GM19455 (cell line): Measurements from ENCODE around the gene AKAP13.

ENCODE experiments used
- ATAC-seq: cut with Tn5 transposase; IDR thresholded peaks from one replicate; pipeline ENCODE4 v1.9.1; 2021; ENCODE audit not compliant: unreplicated experiment

AKAP13 gene

DNA sequence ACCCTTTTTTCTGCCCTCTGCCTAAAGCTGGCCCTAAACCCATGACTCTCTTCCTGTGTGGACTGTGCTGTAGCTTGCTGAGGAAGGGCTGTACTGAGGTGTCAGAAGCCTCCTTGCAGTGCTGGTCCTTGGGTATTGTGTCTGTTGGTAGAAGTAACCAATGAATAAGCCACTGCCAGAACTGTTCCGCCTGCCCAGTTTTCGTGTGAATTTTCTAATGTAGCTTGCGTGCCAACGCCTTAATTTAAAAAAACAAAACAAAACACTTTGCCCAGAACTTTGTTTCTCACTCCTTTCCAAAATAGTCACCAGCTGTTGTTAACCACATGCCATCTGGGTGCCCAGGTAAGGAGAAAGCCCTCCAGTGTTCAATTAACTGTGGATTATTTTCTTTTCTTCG is 312.5 kb downstream of the AKAP13 start:
- ATAC-seq, result peak; percentile 48

DNA sequence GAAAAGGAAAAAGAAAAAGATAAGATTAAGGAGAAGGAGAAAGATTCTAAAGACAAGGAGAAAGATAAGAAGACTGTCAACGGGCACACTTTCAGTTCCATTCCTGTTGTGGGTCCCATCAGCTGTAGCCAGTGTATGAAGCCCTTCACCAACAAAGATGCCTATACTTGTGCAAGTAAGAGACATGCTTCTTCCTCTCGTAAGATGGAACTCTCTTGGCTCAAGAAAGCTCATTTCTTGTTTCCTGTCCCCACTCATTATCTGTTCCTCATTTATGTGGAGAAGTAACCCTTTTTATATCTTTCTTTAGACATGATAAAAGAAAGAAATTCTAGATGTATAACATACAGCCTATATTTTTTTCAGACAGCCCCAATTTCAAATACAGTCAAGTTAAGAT is 312.9 kb downstream of the AKAP13 start:
- no peak for ATAC-seq

DNA sequence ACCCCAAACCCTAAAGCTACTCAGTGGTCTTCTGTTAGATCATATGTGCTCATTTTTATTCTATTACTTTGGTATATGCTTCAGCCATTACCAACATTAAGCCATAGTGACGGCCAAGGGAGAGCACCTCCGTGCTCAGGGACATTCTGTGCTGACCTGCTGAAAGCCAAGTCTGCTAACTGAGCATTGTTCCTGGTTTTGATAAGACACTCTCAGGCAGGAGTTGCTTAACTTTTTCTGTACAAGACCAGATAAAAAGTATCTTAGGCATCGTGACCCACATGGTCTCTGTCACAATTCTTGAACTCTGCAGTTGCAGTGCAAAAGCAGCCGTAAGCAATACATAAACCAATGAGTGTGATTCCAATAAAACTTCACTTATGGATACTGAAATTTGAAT is 313.7 kb downstream of the AKAP13 start:
- ATAC-seq, result no peak

DNA sequence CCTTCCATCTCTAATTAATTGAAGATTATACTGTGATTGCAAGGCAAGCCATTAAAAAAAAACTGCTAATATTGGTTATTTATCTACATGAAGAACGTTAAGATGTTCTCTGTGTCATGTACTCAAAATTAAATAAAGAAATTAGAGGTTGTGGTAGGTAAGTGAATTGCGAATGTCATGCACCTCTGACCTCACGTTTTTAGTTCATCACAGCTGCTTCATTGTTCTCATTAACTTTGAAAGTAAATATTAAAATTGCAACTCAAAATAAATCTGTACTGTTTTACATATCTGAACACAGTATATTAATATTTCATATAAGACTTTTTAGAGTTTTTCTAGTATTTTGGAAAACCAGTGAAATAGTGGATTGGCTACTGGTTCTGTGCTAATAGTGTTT is 320.4 kb downstream of the AKAP13 start:
- no peak for ATAC-seq

DNA sequence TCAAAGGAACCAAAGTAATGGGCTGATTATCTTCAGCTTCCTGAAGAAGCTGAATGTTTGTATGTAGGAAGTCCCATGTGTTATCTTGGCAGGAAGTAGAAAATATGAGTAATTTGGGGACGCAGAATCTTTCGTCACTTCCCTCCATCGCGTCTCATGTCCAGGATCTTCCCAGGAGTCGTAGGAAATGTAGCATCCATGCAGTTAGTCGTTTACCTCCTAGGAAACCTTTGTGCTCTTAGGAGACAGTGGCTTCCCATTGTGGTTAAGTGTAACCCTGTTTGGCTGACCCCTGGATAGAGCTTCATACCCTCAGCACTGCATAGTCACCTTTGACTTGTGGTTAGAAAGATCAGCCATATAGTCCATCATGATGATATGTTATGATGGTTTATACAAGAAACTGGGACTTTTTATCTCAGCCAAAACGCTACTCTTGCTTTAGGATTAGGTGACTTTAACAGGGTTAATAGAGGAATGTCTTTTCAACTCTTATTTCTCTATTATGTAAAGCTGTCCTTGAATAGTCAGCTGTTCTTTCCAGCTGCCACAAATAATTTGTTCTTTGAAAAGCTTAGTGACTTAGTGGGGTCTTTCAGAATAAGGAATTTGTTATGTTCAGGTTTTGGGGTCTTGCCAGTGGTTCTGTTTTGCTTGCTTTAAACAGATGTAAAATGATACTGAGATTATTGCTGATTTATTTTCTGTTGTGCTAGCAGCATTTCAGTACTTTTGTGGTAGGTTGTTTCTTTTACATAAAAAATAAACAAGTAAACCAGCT is 322.1 kb downstream of the AKAP13 start:
- no peak for ATAC-seq

DNA sequence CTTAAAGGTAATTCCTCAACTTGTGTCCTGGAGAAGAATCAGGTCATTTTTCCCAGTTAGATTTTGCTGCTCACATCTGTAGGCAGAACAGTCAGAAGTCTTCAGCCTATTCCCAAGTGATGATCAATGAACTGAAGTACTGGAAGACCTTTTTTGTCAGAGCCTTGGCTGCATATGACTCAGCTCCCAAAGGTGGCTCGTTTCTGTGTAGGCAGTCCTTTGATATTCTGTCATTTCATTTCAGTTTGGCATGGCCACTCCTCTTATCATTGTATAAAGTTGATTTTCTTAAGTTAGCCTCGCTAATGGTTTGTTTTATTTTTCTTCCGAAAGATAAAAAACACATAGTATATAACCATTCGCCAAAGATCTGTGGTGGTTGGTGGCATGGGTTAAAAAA is 323.7 kb downstream of the AKAP13 start:
- no peak for ATAC-seq

DNA sequence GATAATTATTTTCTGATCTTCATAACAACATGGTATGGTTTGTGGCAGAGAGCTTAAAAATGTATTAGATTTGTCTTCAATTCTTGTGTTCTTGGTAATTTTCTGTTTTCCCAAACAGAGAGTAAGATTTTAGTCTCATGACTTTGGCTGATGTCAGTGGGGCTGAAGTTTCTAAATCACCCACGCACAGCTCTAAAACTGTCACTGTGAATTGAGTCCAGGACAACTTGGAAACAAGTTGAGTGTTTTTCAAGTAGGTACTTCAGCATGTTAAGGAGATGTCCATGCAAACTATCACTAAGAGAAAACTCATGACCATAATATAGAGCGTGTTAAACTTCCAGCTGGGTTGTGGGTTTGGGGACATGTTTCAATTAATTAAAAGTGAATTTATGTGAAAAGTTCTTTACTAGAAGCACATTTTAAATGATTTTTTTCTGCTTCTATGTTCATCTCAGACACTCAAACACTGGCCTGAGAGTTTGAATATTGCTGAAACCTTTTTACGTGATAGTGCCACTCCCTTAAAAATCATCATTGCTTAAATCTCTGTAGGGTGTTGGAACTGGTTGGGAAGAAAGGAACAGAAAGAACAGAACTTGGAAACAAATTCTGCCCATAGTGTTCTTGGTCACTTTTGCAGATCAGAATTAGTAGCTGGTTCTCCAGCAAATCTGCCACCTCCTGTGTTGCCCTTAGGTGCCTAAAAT is 324.5 kb downstream of the AKAP13 start:
- no peak for ATAC-seq

DNA sequence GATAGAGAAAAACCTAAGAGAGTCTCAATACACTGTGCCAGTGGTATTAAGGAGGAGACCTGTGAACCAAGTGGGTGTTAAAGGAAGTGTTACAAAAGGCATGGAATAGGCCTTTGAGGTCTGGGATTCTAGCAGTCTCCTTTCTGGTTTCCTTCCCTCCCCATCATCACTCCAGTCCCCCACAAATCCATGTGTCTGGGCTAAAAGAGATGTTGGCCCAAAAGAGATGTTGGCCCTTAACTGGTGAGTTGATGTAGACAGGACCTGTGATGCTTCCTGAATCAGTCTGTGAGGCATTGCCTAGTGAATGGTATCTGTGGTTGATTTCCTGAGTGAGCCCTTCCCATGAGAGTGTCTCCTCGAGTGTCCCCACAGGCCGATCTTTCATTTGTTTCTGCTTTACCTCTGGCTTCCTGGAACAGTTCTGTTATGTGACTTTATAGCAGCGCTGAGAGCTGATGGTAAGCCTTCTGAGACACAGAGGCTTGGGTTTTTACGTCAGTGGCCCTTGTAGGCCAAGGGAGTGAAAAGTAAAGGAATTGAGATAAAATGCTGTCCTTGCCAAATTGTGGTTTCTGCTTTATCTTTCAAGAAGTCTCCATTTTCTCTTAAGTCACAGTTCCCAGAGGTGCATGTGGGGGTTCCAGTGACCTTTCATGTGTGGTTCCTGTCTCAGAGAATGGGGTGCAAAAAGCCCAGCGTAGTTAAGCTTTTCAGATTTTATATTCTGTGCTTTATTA is 326.5 kb downstream of the AKAP13 start:
- ATAC-seq, result no peak

DNA sequence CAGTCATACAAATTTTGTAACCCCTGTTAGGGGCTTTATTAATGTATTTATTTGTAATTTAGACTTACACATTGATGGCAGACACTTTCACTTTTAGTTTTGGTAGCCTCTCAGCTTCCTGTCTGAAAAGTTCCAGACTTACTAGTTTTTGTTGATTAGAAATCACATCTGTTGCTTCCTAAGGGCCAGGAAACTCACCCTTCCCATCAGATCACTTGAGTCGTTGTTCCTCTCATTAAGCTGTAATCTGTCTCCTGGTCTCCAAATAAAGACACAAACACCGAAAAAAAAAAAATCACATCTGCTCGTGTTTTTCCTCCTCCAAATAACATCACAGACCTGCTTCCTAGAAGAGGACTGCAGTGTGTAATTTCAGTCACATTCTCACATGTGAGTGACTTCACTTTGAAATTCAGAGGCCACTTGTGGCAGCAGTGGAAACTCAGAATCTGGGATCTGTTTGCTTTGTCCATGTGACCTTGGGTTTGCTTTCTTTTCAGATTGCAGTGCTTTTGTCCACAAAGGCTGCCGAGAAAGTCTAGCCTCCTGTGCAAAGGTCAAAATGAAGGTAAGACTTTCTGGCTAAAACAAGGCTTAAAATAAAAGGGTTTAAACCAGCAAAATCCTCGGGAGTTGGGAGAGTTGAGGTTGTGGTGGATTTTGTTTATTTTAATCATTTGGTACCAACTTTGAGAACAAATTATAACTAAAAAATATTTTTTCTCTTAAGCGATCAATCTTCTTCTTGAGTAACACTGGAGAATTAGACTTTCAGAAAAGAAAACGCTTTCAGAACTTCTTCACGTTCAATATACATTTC is 327.3 kb downstream of the AKAP13 start:
- no peak for ATAC-seq

DNA sequence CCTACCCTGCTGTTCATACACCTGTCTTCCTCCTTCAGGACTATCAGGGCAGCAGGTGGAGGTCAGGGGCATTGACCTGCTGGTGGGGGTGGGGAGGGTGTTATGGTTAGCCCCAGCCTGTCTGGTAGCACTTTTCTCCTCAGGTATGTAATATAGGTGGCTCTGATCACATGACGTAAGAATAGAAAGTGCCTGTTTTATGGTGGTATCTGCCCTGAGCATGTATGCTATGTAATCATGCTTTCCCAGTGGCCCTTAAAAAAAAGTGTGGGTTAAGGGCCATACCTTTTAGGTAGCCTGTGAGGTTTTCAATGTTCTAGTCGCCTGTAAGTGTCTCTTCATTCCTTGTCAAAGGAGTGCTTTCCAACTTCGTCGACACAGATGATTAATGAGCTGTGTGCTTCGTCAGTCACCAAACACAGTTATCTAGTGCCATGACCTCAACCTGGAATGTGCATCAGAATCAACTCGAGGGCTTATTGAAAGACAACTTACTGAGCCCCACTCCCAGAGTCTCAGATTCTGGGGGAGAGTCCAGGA is 328.1 kb downstream of the AKAP13 start:
- ATAC-seq, result no peak

DNA sequence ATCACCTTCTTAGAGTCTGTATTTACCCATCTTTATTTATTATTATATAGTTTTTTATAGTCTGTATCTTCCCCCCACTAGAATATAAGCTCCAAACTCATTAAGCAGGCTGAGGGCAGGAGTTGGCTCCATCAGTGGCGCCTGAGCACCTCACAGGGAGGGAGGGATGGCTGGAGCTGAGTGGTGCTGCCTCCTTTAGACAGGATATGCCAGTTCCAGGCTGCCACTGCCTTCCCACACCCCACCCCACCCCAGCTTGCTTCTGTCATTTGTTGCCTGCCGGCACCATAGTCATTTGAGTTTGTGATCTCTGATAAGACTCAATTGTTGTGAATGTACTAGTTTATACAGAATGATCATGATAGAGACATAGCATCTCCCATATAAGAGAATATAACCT is 328.8 kb downstream of the AKAP13 start:
- ATAC-seq, result no peak

DNA sequence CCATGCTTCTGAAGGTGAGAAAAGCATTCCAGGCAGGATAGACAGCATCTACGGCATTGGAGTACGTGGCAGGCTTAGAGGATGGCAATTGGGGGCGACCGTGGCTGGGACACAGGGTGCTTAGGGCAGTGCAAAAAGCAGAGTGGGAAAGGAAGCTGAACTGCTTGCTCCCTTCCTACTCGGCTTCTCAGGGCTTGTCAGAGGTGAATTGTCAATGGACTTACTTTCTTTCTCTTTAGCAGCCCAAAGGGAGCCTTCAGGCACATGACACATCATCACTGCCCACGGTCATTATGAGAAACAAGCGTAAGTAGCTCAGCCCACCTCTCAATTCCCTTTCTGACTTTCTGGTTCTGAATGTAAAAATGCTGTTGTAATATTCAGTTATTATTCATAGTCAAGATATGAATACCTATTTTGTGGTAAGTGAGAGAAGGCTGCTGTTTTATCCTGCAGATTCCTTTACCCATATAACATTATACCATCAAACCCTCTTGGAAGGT is 330.0 kb downstream of the AKAP13 start:
- peak; percentile 56 for ATAC-seq

DNA sequence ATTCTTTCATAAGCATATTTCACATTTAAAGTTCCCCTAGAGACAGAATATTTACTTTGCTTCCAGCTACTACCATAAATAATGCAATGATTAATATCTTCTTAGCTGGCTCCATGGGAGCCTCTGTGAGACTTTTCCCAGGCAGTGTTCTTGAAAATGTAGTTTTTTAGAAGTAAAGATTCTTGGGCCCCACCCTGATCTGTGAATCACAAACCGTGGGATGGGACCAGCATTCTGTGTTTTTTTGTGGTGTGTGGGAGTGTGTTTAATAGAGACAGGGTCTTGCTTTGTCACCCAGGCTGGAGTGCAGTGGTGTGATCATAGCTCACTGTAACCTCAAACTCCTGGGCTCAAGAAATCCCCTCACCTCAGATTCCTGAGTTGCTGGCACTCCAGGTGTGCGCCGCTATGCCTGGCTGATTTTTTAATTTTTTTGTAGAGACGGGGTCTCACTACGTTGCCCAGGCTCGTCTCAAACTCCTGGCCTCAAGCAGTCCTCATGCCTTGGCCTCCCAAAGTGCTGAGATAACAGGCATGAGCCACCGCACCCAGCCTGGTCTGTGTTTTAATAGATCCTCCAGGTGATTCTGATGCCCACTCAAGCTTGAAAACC is 331.3 kb downstream of the AKAP13 start:
- no peak for ATAC-seq

DNA sequence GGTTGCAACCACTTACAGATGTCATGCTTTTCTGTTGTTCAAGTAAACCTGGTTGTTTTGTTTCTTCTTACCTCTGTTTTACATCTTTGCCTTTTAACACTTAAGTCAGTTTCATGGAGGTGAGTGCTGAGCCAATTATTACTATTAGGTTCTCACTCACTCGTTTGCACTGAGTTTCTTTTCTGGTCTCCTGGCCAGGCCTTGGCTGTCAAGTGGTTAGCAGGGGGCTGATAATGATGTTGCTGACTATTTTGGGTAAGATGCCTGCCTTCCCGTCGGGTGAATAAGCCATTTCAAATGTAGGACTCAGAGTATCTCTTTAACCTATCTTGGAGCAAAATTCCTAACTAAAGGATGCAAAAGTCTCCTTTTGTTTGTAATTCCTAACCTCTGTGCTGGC is 335.9 kb downstream of the AKAP13 start:
- no peak for ATAC-seq

DNA sequence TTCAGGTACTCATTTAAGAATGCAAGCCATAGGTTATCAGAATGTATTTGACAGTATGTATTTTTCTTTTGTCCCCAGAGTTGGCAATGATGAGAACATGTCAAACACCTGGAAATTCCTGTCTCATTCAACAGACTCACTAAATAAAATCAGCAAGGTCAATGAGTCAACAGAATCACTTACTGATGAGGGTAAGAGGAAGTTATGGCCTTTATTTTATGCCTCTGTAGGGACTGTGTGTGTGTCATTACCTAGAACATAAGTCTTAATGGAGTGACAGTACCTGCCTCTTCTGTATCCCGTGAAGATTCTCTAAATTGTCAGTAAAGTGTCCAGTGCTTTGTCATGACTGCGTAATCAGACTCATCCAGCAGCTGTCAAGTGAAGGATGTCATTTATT is 336.8 kb downstream of the AKAP13 start:
- ATAC-seq, result no peak

DNA sequence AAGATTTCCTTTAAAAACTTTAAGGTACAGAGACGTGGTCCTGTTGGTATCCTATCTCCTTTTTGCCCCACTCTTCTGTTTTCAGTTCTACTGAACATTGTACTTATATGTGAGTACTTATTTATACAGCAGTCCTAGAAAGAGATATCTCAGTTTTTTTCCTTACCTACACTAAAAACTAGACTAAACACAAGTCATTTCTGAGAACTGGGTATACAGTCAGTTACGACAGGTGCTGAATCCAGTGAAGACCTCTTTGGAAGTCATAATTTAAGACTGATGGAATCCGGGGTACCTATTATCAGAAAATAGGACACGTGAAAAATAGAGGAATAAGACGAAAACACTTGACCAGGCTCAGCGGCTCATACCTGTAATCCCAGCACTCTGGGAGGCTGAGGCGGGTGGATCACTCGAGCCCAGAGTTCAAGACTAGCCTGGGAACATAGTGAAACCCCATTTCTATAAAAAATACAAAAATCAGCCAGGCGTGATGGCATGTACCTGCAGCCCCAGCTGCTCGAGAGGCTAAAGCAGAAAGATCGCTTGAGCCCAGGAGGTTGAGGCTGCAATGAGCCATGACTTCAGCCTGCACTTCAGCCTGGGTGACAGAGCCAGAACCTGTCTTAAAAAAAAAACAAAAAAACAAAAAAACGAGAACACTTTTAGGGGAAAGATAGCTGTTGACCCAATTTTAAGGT is 338.0 kb downstream of the AKAP13 start:
- ATAC-seq, result peak; percentile 75

DNA sequence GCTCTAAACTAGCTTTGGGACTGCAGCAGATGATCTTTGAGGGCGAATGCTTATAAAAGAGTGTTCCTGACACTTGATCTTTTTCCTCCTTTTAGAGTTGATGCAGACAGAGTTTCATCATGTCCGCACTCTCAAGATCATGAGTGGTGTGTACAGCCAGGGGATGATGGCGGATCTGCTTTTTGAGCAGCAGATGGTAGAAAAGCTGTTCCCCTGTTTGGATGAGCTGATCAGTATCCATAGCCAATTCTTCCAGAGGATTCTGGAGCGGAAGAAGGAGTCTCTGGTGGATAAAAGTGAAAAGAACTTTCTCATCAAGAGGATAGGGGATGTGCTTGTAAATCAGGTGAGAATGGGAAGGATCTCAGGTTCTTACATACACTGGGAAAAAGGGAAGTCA is 338.6 kb downstream of the AKAP13 start:
- ATAC-seq, result no peak

DNA sequence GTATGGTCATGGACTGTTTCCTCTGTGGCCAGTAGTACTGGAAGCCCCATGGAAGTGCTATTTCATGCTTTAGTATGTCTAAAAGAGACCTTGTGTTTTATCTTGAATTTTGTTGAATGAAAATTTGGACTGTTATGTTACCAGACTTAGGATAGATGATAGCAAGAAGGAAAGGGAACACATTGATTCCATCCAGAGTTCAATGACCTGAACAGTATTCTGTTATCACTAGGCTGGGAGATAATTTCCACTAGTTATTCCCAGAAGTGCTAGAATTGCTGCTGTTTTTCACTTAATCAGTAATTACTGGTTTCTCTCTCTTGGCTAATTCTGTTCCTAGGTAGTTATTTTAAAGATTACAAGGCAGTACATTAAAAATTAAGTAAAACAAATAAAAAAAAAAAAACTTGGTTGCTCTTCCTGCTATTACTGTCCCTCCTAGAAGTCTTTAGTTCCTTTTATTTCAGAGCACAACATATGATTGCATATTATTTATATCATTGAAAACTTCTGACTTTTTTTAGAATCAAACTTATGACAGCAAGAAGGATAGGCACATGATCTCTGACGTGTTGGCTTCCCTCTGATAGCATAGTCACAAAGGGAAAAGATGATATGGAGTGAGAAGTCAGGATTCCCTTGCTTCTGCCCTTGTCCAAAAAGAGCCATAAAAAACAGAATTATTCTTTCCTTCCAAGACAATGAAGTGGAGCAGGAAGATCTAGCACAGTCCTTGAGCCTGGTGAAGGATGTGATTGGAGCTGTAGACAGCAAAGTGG is 342.2 kb downstream of the AKAP13 start:
- ATAC-seq, result no peak
